GM23338 (cell line): Measurements from ENCODE around the gene MRTFA. TPM values are rescaled to one million over a fixed set of nuclear protein-coding genes. Genes with fewer than 3 reads are reported as not detected.

Experiments used
- ATAC-seq: fragments of 200-7000 bp; cut with Tn5 transposase; 3 replicates; pipeline ENCODE4 v1.9.1; 2020
- DNase-seq: peaks from one replicate; pipeline ENCODE4 v3.0.0-alpha.2; 2015; ENCODE audit warnings: low spot score
- H2AFZ ChIP-seq: fragments of 200-600 bp; sonication (generic); 2 replicates; pipeline ENCODE4 v1.8.0; 2016; ENCODE audit warnings: antibody characterized with exemption, mild to moderate bottlenecking, moderate library complexity
- H3F3A ChIP-seq: fragments of 200-600 bp; sonication (generic); replicated peaks from 2 replicates; pipeline ENCODE4 v1.8.0; 2017; ENCODE audit warnings: antibody characterized with exemption, mixed run types, low read depth
- H3K27ac ChIP-seq: fragments of 200-600 bp; sonication (generic); 2 replicates; pipeline ENCODE4 v1.6.1; 2016; ENCODE audit warnings: low read depth
- H3K27me3 ChIP-seq: fragments of 200-600 bp; sonication (generic); 2 replicates; pipeline ENCODE4 v1.8.0; 2016; ENCODE audit warnings: mild to moderate bottlenecking, mixed run types, moderate library complexity; ENCODE audit not compliant: insufficient read depth
- H3K36me3 ChIP-seq: fragments of 200-600 bp; sonication (generic); 2 replicates; pipeline ENCODE4 v1.8.0; 2016; ENCODE audit warnings: mild to moderate bottlenecking; ENCODE audit not compliant: insufficient read depth
- H3K4me1 ChIP-seq: fragments of 200-600 bp; sonication (generic); 2 replicates; pipeline ENCODE4 v1.8.0; 2016; ENCODE audit warnings: mild to moderate bottlenecking, moderate library complexity; ENCODE audit not compliant: insufficient read depth
- H3K4me2 ChIP-seq: fragments of 200-600 bp; sonication (generic); 2 replicates; pipeline ENCODE4 v1.7.1; 2017; ENCODE audit warnings: mixed run types
- H3K4me3 ChIP-seq: fragments of 200-600 bp; sonication (generic); 2 replicates; pipeline ENCODE4 v1.6.1; 2016; ENCODE audit warnings: mixed run types
- H3K79me2 ChIP-seq: fragments of 200-600 bp; sonication (generic); replicated peaks from 2 replicates; pipeline ENCODE4 v1.8.0; 2017; ENCODE audit warnings: mild to moderate bottlenecking; ENCODE audit not compliant: insufficient read depth
- H3K9me2 ChIP-seq: fragments of 200-600 bp; sonication (generic); 2 replicates; pipeline ENCODE4 v1.8.0; 2017; ENCODE audit not compliant: insufficient read depth
- H4K20me1 ChIP-seq: fragments of 200-600 bp; sonication (generic); replicated peaks from 2 replicates; pipeline ENCODE4 v1.8.0; 2017; ENCODE audit warnings: mild to moderate bottlenecking; ENCODE audit not compliant: insufficient read depth
- H3K27ac Mint-ChIP-seq: 2 replicates; pipeline ENCODE4 v1.8.0; 2020; ENCODE audit warnings: inconsistent platforms, mild to moderate bottlenecking, moderate library complexity, mixed read lengths
- H3K27me3 Mint-ChIP-seq: 3 replicates; pipeline ENCODE4 v1.8.0; 2022; ENCODE audit warnings: low read depth, mild to moderate bottlenecking, moderate library complexity, mixed read lengths, inconsistent platforms; ENCODE audit not compliant: insufficient read depth, poor library complexity
- H3K36me3 Mint-ChIP-seq: 3 replicates; pipeline ENCODE4 v1.8.0; 2021; ENCODE audit warnings: low read depth, mild to moderate bottlenecking, inconsistent platforms, moderate library complexity, mixed read lengths
- H3K4me1 Mint-ChIP-seq: 3 replicates; pipeline ENCODE4 v1.8.0; 2020; ENCODE audit warnings: mild to moderate bottlenecking, inconsistent platforms, mixed read lengths
- H3K4me3 Mint-ChIP-seq: 3 replicates; pipeline ENCODE4 v1.8.0; 2021; ENCODE audit warnings: moderate library complexity, mild to moderate bottlenecking, inconsistent platforms, mixed read lengths
- H3K9me3 Mint-ChIP-seq: 3 replicates; pipeline ENCODE4 v1.8.0; 2020; ENCODE audit warnings: moderate library complexity, mild to moderate bottlenecking, inconsistent platforms, mixed read lengths
- CREB1 ChIP-seq: fragments of 250-450 bp; sonication (Bioruptor Pico); IDR thresholded peaks from 2 replicates; pipeline ENCODE4 v1.5.0; 2020; ENCODE audit warnings: low read depth, mild to moderate bottlenecking, moderate library complexity
- EZH2 ChIP-seq: fragments of 200-600 bp; sonication (generic); IDR thresholded peaks from one replicate; pipeline ENCODE4 v1.8.0; 2017; ENCODE audit warnings: antibody characterized with exemption, mild to moderate bottlenecking, low read depth; ENCODE audit not compliant: unreplicated experiment
- EZH2phosphoT487 ChIP-seq: fragments of 200-600 bp; sonication (generic); IDR thresholded peaks from one replicate; pipeline ENCODE4 v1.8.1; 2018; ENCODE audit warnings: antibody characterized with exemption; ENCODE audit not compliant: unreplicated experiment
- JUNB ChIP-seq: IDR thresholded peaks from one replicate; pipeline ENCODE4 v1.6.1; 2016; ENCODE audit warnings: antibody characterized with exemption; ENCODE audit not compliant: unreplicated experiment
- NANOG ChIP-seq: IDR thresholded peaks from 2 replicates; pipeline ENCODE4 v1.6.1; 2016; ENCODE audit warnings: antibody characterized with exemption, borderline replicate concordance
- POLR2AphosphoS5 ChIP-seq: IDR thresholded peaks from 2 replicates; pipeline ENCODE4 v1.6.1; 2016; ENCODE audit warnings: antibody characterized with exemption, low read depth
- REST ChIP-seq: IDR thresholded peaks from one replicate; pipeline ENCODE4 v1.6.1; 2018; ENCODE audit warnings: antibody characterized with exemption; ENCODE audit not compliant: unreplicated experiment
- STAT1 ChIP-seq: IDR thresholded peaks from one replicate; pipeline ENCODE4 v1.6.1; 2016; ENCODE audit warnings: antibody characterized with exemption; ENCODE audit not compliant: unreplicated experiment
- ZNF114 ChIP-seq: fragments of 250-450 bp; sonication (Bioruptor Pico); IDR thresholded peaks from 2 replicates; pipeline ENCODE4 v1.5.0; 2020; ENCODE audit warnings: mild to moderate bottlenecking, moderate library complexity
- ZNF331 ChIP-seq: fragments of 250-450 bp; sonication (Bioruptor Pico); IDR thresholded peaks from 2 replicates; pipeline ENCODE4 v1.5.0; 2020; ENCODE audit warnings: low read depth, mild to moderate bottlenecking, moderate library complexity
- ZNF462 ChIP-seq: fragments of 250-450 bp; sonication (Bioruptor Pico); IDR thresholded peaks from 2 replicates; pipeline ENCODE4 v1.5.0; 2020; ENCODE audit warnings: mild to moderate bottlenecking, moderate library complexity
- polyA plus RNA-seq: library from polyadenylated mRNA; unstranded; fragments of >200 nt; fragmentation: Nextera tagmentation; extraction: Ambion mirVana; gene quantifications from 2 replicates; pipeline ENCODE4 v1.2.1, GENCODE V29; 2016
- total RNA-seq: library from RNA; depleted of rRNA; stranded (reverse); fragments of >200 nt; shearing (Covaris generic); gene quantifications from 2 replicates; pipeline ENCODE4 v1.2.3, GENCODE V29; 2014
- TF ChIP-seq, protein P1 (sequence below), 2 experiments: fragments of 200-600 bp in 1 of 2; sonication (generic) in 1 of 2; conservative IDR thresholded peaks; 2 replicates each; pipeline versions ENCODE4 v1.5.1 to v1.6.1; 2016 to 2017; ENCODE audit warnings: antibody characterized with exemption in 2 of 2, low read depth in 2 of 2, mild to moderate bottlenecking in 2 of 2, moderate library complexity in 1 of 2
- TF ChIP-seq, protein P2 (sequence below): IDR thresholded peaks from 2 replicates; pipeline ENCODE4 v1.6.1; 2016; ENCODE audit warnings: antibody characterized with exemption

MRTFA gene
- total and polyA plus RNA-seq, 2 experiments from 2014 or later = 18.1 to 92.4 TPM

DNA sequence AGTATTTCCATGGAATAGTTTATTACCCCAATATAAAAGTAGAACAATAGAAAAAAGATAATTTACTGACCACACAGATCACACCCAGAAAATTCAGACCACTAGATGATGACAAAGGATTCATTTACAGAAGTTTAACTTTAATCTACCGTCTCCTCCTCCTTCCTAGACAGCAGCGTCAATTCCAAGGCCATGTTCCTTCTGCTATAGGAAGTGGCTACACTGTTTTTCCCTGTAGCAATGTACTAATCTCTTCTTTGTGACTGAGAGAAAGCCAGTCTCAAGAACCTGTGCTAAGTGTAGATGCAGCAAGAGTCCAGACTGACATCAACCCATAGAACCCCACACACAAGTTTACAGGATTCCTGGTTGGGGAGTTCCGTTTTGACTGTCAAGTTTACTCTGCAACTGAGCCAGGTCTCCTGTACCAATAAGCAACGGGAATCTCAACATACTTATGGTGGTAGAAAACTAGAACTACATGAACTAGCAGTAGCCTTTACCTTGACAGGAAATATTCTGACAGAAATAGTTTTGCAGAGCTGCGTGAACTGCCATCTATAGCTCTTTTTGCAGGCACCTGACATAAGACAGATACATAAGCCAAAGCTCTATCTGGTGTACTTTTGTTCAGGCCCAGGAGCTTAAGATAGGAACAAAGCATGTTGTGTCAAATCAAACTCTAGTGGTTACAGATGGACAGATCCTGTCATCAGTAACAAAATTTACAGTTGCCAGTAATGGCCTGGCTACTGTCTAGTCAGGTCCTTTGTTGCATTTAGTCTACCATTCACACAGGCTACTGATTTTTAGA, 42.9 kb downstream of the MRTFA start:
- TF ChIP-seq ZNF331 (no peak), NANOG (no peak), ZNF114 (no peak), POLR2AphosphoS5 (no peak), JUNB (no peak), CREB1 (CRISPR knock-in tag) (no peak), EZH2phosphoT487 (no peak), EZH2 (no peak), ZNF462 (no peak), REST (no peak), STAT1 (no peak)
- TF ChIP-seq, protein P1, sequence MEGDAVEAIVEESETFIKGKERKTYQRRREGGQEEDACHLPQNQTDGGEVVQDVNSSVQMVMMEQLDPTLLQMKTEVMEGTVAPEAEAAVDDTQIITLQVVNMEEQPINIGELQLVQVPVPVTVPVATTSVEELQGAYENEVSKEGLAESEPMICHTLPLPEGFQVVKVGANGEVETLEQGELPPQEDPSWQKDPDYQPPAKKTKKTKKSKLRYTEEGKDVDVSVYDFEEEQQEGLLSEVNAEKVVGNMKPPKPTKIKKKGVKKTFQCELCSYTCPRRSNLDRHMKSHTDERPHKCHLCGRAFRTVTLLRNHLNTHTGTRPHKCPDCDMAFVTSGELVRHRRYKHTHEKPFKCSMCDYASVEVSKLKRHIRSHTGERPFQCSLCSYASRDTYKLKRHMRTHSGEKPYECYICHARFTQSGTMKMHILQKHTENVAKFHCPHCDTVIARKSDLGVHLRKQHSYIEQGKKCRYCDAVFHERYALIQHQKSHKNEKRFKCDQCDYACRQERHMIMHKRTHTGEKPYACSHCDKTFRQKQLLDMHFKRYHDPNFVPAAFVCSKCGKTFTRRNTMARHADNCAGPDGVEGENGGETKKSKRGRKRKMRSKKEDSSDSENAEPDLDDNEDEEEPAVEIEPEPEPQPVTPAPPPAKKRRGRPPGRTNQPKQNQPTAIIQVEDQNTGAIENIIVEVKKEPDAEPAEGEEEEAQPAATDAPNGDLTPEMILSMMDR (conservative IDR thresholded peaks at IDR 0.05; ENCODE audit: low read depth in 2 of 2) = no peak
- TF ChIP-seq, protein P2, sequence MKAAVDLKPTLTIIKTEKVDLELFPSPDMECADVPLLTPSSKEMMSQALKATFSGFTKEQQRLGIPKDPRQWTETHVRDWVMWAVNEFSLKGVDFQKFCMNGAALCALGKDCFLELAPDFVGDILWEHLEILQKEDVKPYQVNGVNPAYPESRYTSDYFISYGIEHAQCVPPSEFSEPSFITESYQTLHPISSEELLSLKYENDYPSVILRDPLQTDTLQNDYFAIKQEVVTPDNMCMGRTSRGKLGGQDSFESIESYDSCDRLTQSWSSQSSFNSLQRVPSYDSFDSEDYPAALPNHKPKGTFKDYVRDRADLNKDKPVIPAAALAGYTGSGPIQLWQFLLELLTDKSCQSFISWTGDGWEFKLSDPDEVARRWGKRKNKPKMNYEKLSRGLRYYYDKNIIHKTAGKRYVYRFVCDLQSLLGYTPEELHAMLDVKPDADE = no peak
- Mint-ChIP-seq H3K4me3 (no peak overlapping the region), H3K27ac (no peak overlapping the region), H3K4me1 (peaks cover 12% of the 10 kb centered on the region; the same call in 2 of the 3 replicates), H3K27me3 (peaks cover 4% of the 10 kb centered on the region), H3K36me3 (no peaks in the 10 kb centered on the region), H3K9me3 (no peaks in the 10 kb centered on the region)
- peaks cover 14% of the 10 kb centered on the region for H3K4me1 ChIP-seq
- no peak for ATAC-seq
- peaks cover 91% of the 10 kb centered on the region for H3K79me2 ChIP-seq
- H2AFZ ChIP-seq = no peak overlapping the region
- H3K9me2 ChIP-seq = no peaks in the 10 kb centered on the region
- no peaks in the 10 kb centered on the region for H3K27me3 ChIP-seq
- H3F3A ChIP-seq = no peaks in the 10 kb centered on the region; the same call in 1 of the 2 replicates
- peaks cover under 1% of the 10 kb centered on the region for H4K20me1 ChIP-seq
- no peak overlapping the region for H3K27ac ChIP-seq
- no peak for DNase-seq
- no peak overlapping the region for H3K4me2 ChIP-seq
- H3K4me3 ChIP-seq = no peak overlapping the region
- H3K36me3 ChIP-seq = no peaks in the 10 kb centered on the region
